Suprapubic skin (tissue), 4 donors: ENCODE data around the gene LOC101059915.

Experiments used
- DNase-seq, 2 donors: peaks; one replicate each; pipeline ENCODE4 v3.0.0-alpha.2; 2019; ENCODE audit warnings: low spot score in 2 of 2
- H3K27ac ChIP-seq: fragments of 200-600 bp; sonication (generic); one replicate; pipeline ENCODE4 v1.5.1; 2019
- H3K27me3 ChIP-seq: fragments of 200-600 bp; sonication (generic); one replicate; pipeline ENCODE4 v1.5.1; 2019
- H3K36me3 ChIP-seq: fragments of 200-600 bp; sonication (generic); one replicate; pipeline ENCODE4 v1.5.1; 2019
- H3K4me1 ChIP-seq: fragments of 200-600 bp; sonication (generic); one replicate; pipeline ENCODE4 v1.5.1; 2019
- H3K4me3 ChIP-seq: fragments of 200-600 bp; sonication (generic); one replicate; pipeline ENCODE4 v1.5.1; 2019; ENCODE audit warnings: mild to moderate bottlenecking
- H3K9me3 ChIP-seq: fragments of 200-600 bp; sonication (generic); one replicate; pipeline ENCODE4 v1.5.1; 2019
- CTCF ChIP-seq, 2 donors: fragments of 200-600 bp in 1 of 2; fragments of 450-650 bp in 1 of 2; sonication (generic) in 1 of 2; IDR thresholded peaks; one replicate each; pipeline ENCODE4 v1.5.1; 2016 to 2019; ENCODE audit warnings: antibody characterized with exemption in 2 of 2, mild to moderate bottlenecking in 1 of 2, moderate library complexity in 1 of 2
- EP300 ChIP-seq: sonication (generic); formaldehyde crosslinking; IDR thresholded peaks from one replicate; pipeline ENCODE4 v1.6.1; 2017; ENCODE audit warnings: antibody characterized with exemption
- POLR2A ChIP-seq, 2 donors: fragments of 450-650 bp; IDR thresholded peaks; one replicate each; pipeline ENCODE4 v1.6.1; 2017; ENCODE audit warnings: antibody characterized with exemption in 2 of 2, mild to moderate bottlenecking in 2 of 2, moderate library complexity in 2 of 2
- POLR2AphosphoS5 ChIP-seq, 3 donors: sonication (generic); formaldehyde crosslinking; IDR thresholded peaks; one replicate each; pipeline ENCODE4 v1.6.1; 2017; ENCODE audit warnings: antibody characterized with exemption in 3 of 3
- WGBS: methylation state at CpG from one replicate; pipeline ENCODE4 v1.1.5; 2018; 5-methylcytosine and 5-hydroxymethylcytosine counted together

The LOC101059915 gene

DNA sequence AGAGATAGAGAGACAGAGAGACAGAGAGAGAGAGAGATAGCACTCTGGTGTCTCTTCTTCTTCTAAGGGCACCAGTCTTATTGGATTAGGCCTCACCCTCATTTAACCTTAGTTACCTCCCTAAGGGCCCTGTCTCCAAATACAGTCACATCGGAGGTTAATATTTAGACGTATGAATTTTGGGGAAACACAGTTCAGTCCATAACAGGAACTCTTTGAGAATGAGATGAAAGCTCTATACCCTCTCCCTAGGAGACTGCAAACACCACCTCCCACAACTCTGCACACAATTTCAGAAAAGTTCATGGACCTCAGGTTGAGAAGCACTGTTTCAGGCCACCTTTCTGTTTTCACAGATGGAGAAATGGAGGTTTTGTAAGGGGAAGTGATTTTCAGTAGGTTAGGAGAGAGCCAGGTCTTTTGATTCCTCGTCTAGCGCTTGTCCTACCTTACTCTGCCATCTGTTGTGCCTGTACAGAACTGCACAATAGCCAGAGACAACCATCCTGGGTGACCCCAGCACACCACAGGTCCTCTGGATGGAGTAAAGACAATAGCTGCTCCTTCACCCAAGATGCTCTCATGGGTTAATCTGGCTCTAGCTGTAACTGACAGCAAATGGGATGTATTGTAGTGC lies 16.9 kb upstream of the LOC101059915 start:
- Histone ChIP-seq H3K27me3 (no peaks in the 10 kb centered on the region), H3K4me1 (no peaks in the 10 kb centered on the region), H3K36me3 (no peaks in the 10 kb centered on the region), H3K9me3 (no peaks in the 10 kb centered on the region), H3K4me3 (no peak overlapping the region), H3K27ac (no peak overlapping the region)
- DNase-seq = no peak
- 71% methylated on average over 4 of the region's 4 CpGs for WGBS
- no peak for TF ChIP-seq CTCF (IDR thresholded peaks at IDR 0.05)
- TF ChIP-seq POLR2A (IDR thresholded peaks at IDR 0.05) = no peak
- no peak for TF ChIP-seq EP300
- no peak for TF ChIP-seq POLR2AphosphoS5 (IDR thresholded peaks at IDR 0.05)

DNA sequence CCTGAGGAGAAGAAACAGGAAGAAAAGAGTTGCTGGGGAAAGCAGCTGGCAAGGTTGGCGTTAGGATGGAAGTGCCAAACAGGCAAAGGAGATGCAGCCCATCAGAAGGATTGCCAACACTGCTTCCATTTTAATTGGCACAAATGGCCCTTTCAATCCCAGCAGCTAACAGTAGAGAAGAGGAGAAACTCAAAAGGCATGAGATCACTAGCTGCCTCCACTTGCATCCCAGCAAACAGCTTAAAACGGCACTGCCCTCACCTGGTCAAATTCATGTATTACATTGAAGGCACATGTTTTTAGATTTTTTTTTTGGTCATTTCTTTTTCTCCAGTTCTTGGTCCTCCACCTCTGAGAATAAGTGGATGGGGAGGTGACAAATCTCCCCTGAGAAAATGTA lies 14.9 kb upstream of the LOC101059915 start:
- Histone ChIP-seq H3K9me3 (no peaks in the 10 kb centered on the region), H3K27me3 (no peaks in the 10 kb centered on the region), H3K36me3 (no peaks in the 10 kb centered on the region), H3K4me3 (no peak overlapping the region), H3K4me1 (no peaks in the 10 kb centered on the region), H3K27ac (no peak overlapping the region)
- TF ChIP-seq EP300 (no peak), CTCF (IDR thresholded peaks at IDR 0.05) (peak; percentile 11 to 34)
- 46% methylated on average over 2 of the region's 2 CpGs for WGBS
- DNase-seq = no peak

DNA sequence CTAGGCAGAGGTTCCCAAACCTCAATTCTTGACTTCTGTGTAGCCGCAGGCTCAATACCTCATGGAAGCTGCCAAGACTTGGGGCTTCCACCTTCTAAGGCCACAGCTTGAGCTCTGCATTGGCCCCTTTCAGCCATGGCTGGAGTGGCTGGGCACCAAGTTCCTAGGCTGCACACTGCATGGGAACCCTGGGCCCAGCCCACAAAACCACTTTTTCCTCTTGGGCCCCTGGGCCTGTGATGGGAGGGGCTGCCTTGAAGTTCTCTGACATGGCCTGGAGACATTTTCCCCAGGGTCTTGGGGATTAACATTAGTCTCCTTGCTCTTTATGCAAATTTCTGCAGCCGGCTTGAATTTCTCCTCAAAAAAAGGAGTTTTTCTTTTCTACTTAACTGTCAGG lies 14.0 kb upstream of the LOC101059915 start:
- TF ChIP-seq POLR2A (IDR thresholded peaks at IDR 0.05) = no peak
- no peak for TF ChIP-seq POLR2AphosphoS5 (IDR thresholded peaks at IDR 0.05)
- TF ChIP-seq CTCF (IDR thresholded peaks at IDR 0.05) = no peak
- TF ChIP-seq EP300 = no peak
- 94% methylated on average over 2 of the region's 2 CpGs for WGBS
- DNase-seq = no peak
- no peak overlapping the region for H3K27ac ChIP-seq
- H3K36me3 ChIP-seq = no peaks in the 10 kb centered on the region
- no peaks in the 10 kb centered on the region for H3K4me1 ChIP-seq
- no peak overlapping the region for H3K4me3 ChIP-seq
- H3K9me3 ChIP-seq = no peaks in the 10 kb centered on the region
- no peaks in the 10 kb centered on the region for H3K27me3 ChIP-seq

DNA sequence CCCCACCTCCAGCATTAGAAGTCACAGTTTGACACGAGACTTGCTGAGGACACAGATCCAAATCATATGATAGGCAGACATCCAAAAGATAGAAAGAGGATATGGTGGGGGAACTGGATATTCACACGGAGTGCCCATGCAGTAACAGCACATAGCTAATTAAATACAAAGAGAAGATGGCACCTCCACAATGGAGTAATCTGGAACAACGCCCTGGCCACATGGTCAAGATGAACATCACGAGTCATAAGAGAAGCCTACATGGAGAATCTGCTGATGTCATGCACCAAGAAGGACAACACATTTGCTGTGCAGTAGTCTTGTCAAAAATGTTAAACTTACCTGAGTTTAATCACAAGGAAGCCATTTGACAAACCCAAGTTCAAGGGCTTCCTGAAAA lies 10.1 kb upstream of the LOC101059915 start:
- Histone ChIP-seq H3K9me3 (no peaks in the 10 kb centered on the region), H3K27me3 (no peaks in the 10 kb centered on the region), H3K27ac (no peak overlapping the region), H3K4me1 (no peaks in the 10 kb centered on the region), H3K4me3 (no peak overlapping the region), H3K36me3 (no peaks in the 10 kb centered on the region)
- TF ChIP-seq POLR2AphosphoS5 (IDR thresholded peaks at IDR 0.05) = no peak
- no peak for TF ChIP-seq CTCF (IDR thresholded peaks at IDR 0.05)
- TF ChIP-seq POLR2A (IDR thresholded peaks at IDR 0.05) = no peak
- no peak for TF ChIP-seq EP300
- DNase-seq = no peak
- 67% methylated on average over 4 of the region's 4 CpGs for WGBS

- WGBS = 82% methylated on average over 3 of the region's 3 CpGs
- TF ChIP-seq EP300 = no peak
- no peak for TF ChIP-seq POLR2AphosphoS5 (IDR thresholded peaks at IDR 0.05)
- no peak for TF ChIP-seq POLR2A (IDR thresholded peaks at IDR 0.05)
- TF ChIP-seq CTCF (IDR thresholded peaks at IDR 0.05) = no peak
Observed at GRCh38 chrX:71659342-71659741, 8.0 kb upstream of the LOC101059915 start.

More at GRCh38 chrX:71659342-71659741, 8.0 kb upstream of the LOC101059915 start:
- no peaks in the 10 kb centered on the region for H3K36me3 ChIP-seq
- H3K4me1 ChIP-seq = peaks cover 3% of the 10 kb centered on the region
- no peaks in the 10 kb centered on the region for H3K27me3 ChIP-seq
- no peaks in the 10 kb centered on the region for H3K9me3 ChIP-seq
- no peak overlapping the region for H3K4me3 ChIP-seq
- no peak for DNase-seq
- no peak overlapping the region for H3K27ac ChIP-seq
